K562 (cell line): ENCODE measurements around the gene LZTR1. TPM values are rescaled to one million over a fixed set of nuclear protein-coding genes. Genes with fewer than 3 reads are reported as not detected.

Experiments used
- ATAC-seq: fragments of 200-7000 bp; cut with Tn5 transposase; 3 replicates; pipeline ENCODE4 v1.9.1; 2020; ENCODE audit warnings: moderate library complexity
- BruUV-seq: library from RNA; stranded (reverse); fragments of 400-500 nt; replicated peaks from 2 replicates; lab custom pipeline; 2021; lab: Mats Ljungman, UMichigan
- CTCF ChIA-PET: fragments of 300-600 bp; formaldehyde crosslinking; extraction: SDS; loops from one replicate; lab custom pipeline; 2021; ENCODE audit warnings: low intra/inter-chr PET ratio; lab: Yijun Ruan, JAX
- POLR2A ChIA-PET: fragments of 300-600, 350-650 bp; sonication (Branson Sonifier 250); formaldehyde crosslinking; extraction: SDS; loops from one replicate; lab custom pipeline; 2021; ENCODE audit warnings: antibody characterized with exemption, inconsistent platforms; lab: Yijun Ruan, JAX
- DNase-seq, 4 experiments: peaks; one replicate each; pipeline versions ENCODE4 v3.0.0 to v3.0.0-alpha.2; 2011 to 2018; ENCODE audit warnings: low spot score in 3 of 4, mixed read lengths in 3 of 4; ENCODE audit errors: extremely low read depth in 1 of 4
- FAIRE-seq: peaks from 2 replicates; lab custom pipeline; 2011; peaks lifted over from hg19 to GRCh38; lab: Jason Lieb, UNC
- H2AFZ ChIP-seq: 2 replicates; pipeline ENCODE4 v1.6.0; 2011; ENCODE audit warnings: low read depth, low read length, control low read depth, inconsistent platforms
- H3K27ac ChIP-seq: fragments of 200-600 bp; 3 replicates; pipeline ENCODE4 v1.8.0; 2011; ENCODE audit warnings: low read depth, mild to moderate bottlenecking, control low read depth, inconsistent platforms, low read length, moderate library complexity, mixed read lengths; ENCODE audit errors: extremely low read depth
- H3K27me3 ChIP-seq, 2 experiments: fragments of 300-600 bp in 1 of 2; 2 replicates in 1 of 2; 3 replicates in 1 of 2; pipeline versions ENCODE4 v1.6.0 to v1.8.0; 2011; ENCODE audit warnings: inconsistent platforms in 2 of 2, low read length in 2 of 2, mild to moderate bottlenecking in 1 of 2, mixed read lengths in 1 of 2, moderate library complexity in 1 of 2; ENCODE audit not compliant: control insufficient read depth in 2 of 2, insufficient read depth in 2 of 2
- H3K36me3 ChIP-seq: fragments of 300-600 bp; 3 replicates; pipeline ENCODE4 v1.8.0; 2011; ENCODE audit warnings: mild to moderate bottlenecking, low read length, inconsistent platforms; ENCODE audit not compliant: control insufficient read depth, insufficient read depth
- H3K4me1 ChIP-seq, 2 experiments: fragments of 200-600 bp in 1 of 2; replicated peaks in 1 of 2; 2 replicates in 1 of 2; 3 replicates in 1 of 2; pipeline versions ENCODE4 v1.5.1 to v1.8.0; 2011; ENCODE audit warnings: inconsistent platforms in 2 of 2, low read length in 2 of 2, mild to moderate bottlenecking in 1 of 2, mixed read lengths in 1 of 2, moderate library complexity in 1 of 2; ENCODE audit not compliant: control insufficient read depth in 2 of 2, insufficient read depth in 2 of 2
- H3K4me2 ChIP-seq: 2 replicates; pipeline ENCODE4 v1.6.1; 2011; ENCODE audit warnings: low read length, control low read depth, inconsistent platforms, mixed read lengths; ENCODE audit not compliant: insufficient read depth
- H3K4me3 ChIP-seq: fragments of 200-600 bp; sonication (generic), shearing (Covaris generic); 2 replicates; pipeline ENCODE4 v1.5.1; 2016; ENCODE audit warnings: control low read depth, inconsistent platforms
- H3K79me2 ChIP-seq: fragments of 200-600 bp; 3 replicates; pipeline ENCODE4 v1.8.0; 2011; ENCODE audit warnings: low read length, inconsistent platforms; ENCODE audit not compliant: control insufficient read depth, insufficient read depth
- H3K9ac ChIP-seq, 2 experiments: 2 replicates each; pipeline versions ENCODE4 v1.6.0 to v1.6.1; 2011; ENCODE audit warnings: low read depth in 2 of 2, low read length in 2 of 2, control low read depth in 1 of 2, inconsistent platforms in 1 of 2, mild to moderate bottlenecking in 1 of 2, mixed read lengths in 1 of 2; ENCODE audit not compliant: insufficient read depth in 1 of 2
- H3K9me1 ChIP-seq: one replicate; pipeline ENCODE4 v1.6.0; 2011; ENCODE audit warnings: inconsistent platforms, mild to moderate bottlenecking, low read length, moderate library complexity; ENCODE audit not compliant: control insufficient read depth, insufficient read depth
- H3K9me3 ChIP-seq: replicated peaks from 2 replicates; pipeline ENCODE4 v1.5.1; 2011; ENCODE audit warnings: low read depth, low read length, inconsistent platforms; ENCODE audit not compliant: control insufficient read depth, insufficient read depth
- H4K20me1 ChIP-seq: replicated peaks from 2 replicates; pipeline ENCODE4 v1.6.1; 2011; ENCODE audit warnings: low read length, inconsistent platforms, mixed read lengths; ENCODE audit not compliant: control insufficient read depth, insufficient read depth
- GTF3C2 ChIP-seq: IDR thresholded peaks from 3 replicates; pipeline ENCODE4 v1.6.1; 2011; ENCODE audit warnings: borderline replicate concordance, mild to moderate bottlenecking, moderate library complexity; ENCODE audit not compliant: insufficient read length; ENCODE audit errors: extremely low read depth
- KDM5B ChIP-seq: fragments of 200-600 bp; sonication (generic); IDR thresholded peaks from 2 replicates; pipeline ENCODE4 v1.6.1; 2012; ENCODE audit warnings: low read depth, mild to moderate bottlenecking, moderate library complexity, low read length, control low read depth, inconsistent platforms; ENCODE audit not compliant: insufficient replicate concordance
- MLX ChIP-seq, 2 experiments: fragments of 450-650 bp in 1 of 2; sonication (generic) in 1 of 2; formaldehyde crosslinking; conservative IDR thresholded peaks; 2 replicates each; pipeline versions ENCODE4 v1.4.0 to v1.8.1; 2020 to 2022; ENCODE audit warnings: mild to moderate bottlenecking in 1 of 2, missing genetic modification reagents in 1 of 2
- NR4A1 ChIP-seq, 2 experiments: fragments of 250-450 bp in 1 of 2; fragments of 450-650 bp in 1 of 2; sonication (Bioruptor Pico) in 1 of 2; IDR thresholded peaks; 2 replicates each; pipeline versions ENCODE4 v1.4.0 to v1.6.1; 2016 to 2020; ENCODE audit warnings: mild to moderate bottlenecking in 2 of 2, missing compliant biosample characterization in 1 of 2, missing genetic modification characterization in 1 of 2, moderate library complexity in 1 of 2
- RCOR1 ChIP-seq, 2 experiments: IDR thresholded peaks; 2 replicates each; pipeline ENCODE4 v1.6.1; 2012; ENCODE audit warnings: low read depth in 2 of 2, low read length in 2 of 2, borderline replicate concordance in 1 of 2, improper control_type of control experiment in 1 of 2
- SREBF1 ChIP-seq: fragments of 150-350 bp; IDR thresholded peaks from 2 replicates; pipeline ENCODE4 v1.6.1; 2014; ENCODE audit warnings: antibody characterized with exemption, low read depth, low read length, borderline replicate concordance
- TCF15 ChIP-seq: fragments of 250-450 bp; sonication (Bioruptor Pico); IDR thresholded peaks from 2 replicates; pipeline ENCODE4 v1.8.0; 2022; ENCODE audit warnings: moderate library complexity, mild to moderate bottlenecking, inconsistent platforms
- TEAD4 ChIP-seq, 2 experiments: sonication (generic) in 1 of 2; formaldehyde crosslinking in 1 of 2; IDR thresholded peaks; 2 replicates each; pipeline versions ENCODE4 v1.6.1 to v1.8.0; 2012 to 2022; ENCODE audit warnings: borderline replicate concordance in 1 of 2, inconsistent platforms in 1 of 2, low read length in 1 of 2, mild to moderate bottlenecking in 1 of 2, missing genetic modification reagents in 1 of 2
- WHSC1 ChIP-seq: IDR thresholded peaks from one replicate; pipeline ENCODE4 v1.6.1; 2012; ENCODE audit warnings: low read length, control low read depth, inconsistent platforms
- ZBTB1 ChIP-seq: sonication (generic); formaldehyde crosslinking; IDR thresholded peaks from 2 replicates; pipeline ENCODE4 v1.8.1; 2023; ENCODE audit warnings: missing genetic modification reagents, low read depth, mild to moderate bottlenecking, borderline replicate concordance
- ZFP1 ChIP-seq: fragments of 450-650 bp; formaldehyde crosslinking; IDR thresholded peaks from 2 replicates; pipeline ENCODE4 v1.4.0; 2020; ENCODE audit warnings: mild to moderate bottlenecking, mixed read lengths
- ZFP30 ChIP-seq: fragments of 250-450 bp; sonication (Bioruptor Pico); IDR thresholded peaks from 2 replicates; pipeline ENCODE4 v1.8.0; 2022; ENCODE audit warnings: moderate library complexity, mild to moderate bottlenecking, inconsistent platforms, borderline replicate concordance
- ZNF133 ChIP-seq: fragments of 250-450 bp; sonication (Bioruptor Pico); IDR thresholded peaks from 2 replicates; pipeline ENCODE4 v1.4.0; 2020; ENCODE audit warnings: mild to moderate bottlenecking
- ZNF57 ChIP-seq: fragments of 450-650 bp; formaldehyde crosslinking; IDR thresholded peaks from 2 replicates; pipeline ENCODE4 v1.4.0; 2020; ENCODE audit warnings: mild to moderate bottlenecking, moderate library complexity
- WGBS: fragments of 100-300 bp; shearing (Covaris generic); methylation state at CpG from one replicate; pipeline ENCODE4 v1.1.6; 2016; ENCODE audit warnings: low coverage, mixed read lengths; ENCODE audit not compliant: insufficient coverage; ENCODE audit errors: missing lambda C conversion rate; 5-methylcytosine and 5-hydroxymethylcytosine counted together
- in situ Hi-C: fragments of 300-500 bp; cut with MboI; formaldehyde crosslinking; loops from 4 replicates; pipeline ENCODE4 v1.15.0; 2018; ENCODE audit warnings: inconsistent platforms, mixed read lengths
- intact Hi-C: fragments of 100-400 bp; cut with micrococcal nuclease; formaldehyde crosslinking; loops from 2 replicates; pipeline ENCODE4 v1.14.2; 2022
- polyA plus RNA-seq, 8 experiments: library from polyadenylated mRNA; depleted of rRNA in 4 of 8; stranded (reverse) in 5 of 8; unstranded in 3 of 8; fragments of >200 nt; fragmentation: Nextera tagmentation in 2 of 8; fragmentation: Illumina TruSeq in 1 of 8; extraction: Ambion mirVana in 2 of 8; extraction: Trizol in 1 of 8; gene quantifications; 2 replicates each; pipeline versions ENCODE4 v1.2.1 to v1.2.3, GENCODE V29; 2011 to 2014; ENCODE audit warnings: inconsistent platforms in 1 of 8, missing spikeins in 1 of 8
- total RNA-seq, 7 experiments: library from RNA; depleted of rRNA in 6 of 7; stranded (reverse); fragments of >200 nt in 6 of 7; fragmentation: Illumina TruSeq in 2 of 7; extraction: Trizol in 2 of 7; gene quantifications; 2 replicates each; pipeline versions ENCODE4 v1.2.1 to v1.2.3, GENCODE V29; 2011 to 2021; ENCODE audit warnings: low replicate concordance in 1 of 7

The LZTR1 gene
- total and polyA plus RNA-seq, 9 of the 15 experiments (the other 6 are each of a cell fraction or from before 2014, with no cell fraction given): 2.2 to 135 (median 63.0) TPM

- Histone ChIP-seq H3K27ac (no peak overlapping the region), H4K20me1 (peaks cover 35% of the 10 kb centered on the region; the same call in 1 of the 2 replicates), H2AFZ (no peak overlapping the region), H3K9me1 (no peaks in the 10 kb centered on the region), H3K9ac (peak overlapping the region in 1 of 2 experiments; percentile 93; a peak in 2 of 4 replicates), H3K4me1 (peaks cover 12 to 92% of the 10 kb centered on the region in 2 experiments), H3K36me3 (peaks cover 91% of the 10 kb centered on the region), H3K27me3 (no peaks in the 10 kb centered on the region), H3K9me3 (no peaks in the 10 kb centered on the region), H3K79me2 (peaks cover 27% of the 10 kb centered on the region), H3K4me2 (no peak overlapping the region), H3K4me3 (no peak overlapping the region)
- ATAC-seq: no peak
- in situ Hi-C loops: no loop called here
- no peak for DNase-seq
- ChIA-PET POLR2A (interaction anchor here (0.6 to 17.9 kb wide), 15 partner anchors 8 to 642 kb away, joined by 3 to 451 read pairs (median 5); partner anchors contain the start of genes AIFM3, LZTR1 and P2RX6), CTCF (no interaction called here)
- FAIRE-seq: no peak
- BruUV-seq: TSS peak; percentile 14
- 92% methylated on average over 27 of the region's 27 CpGs for WGBS
- intact Hi-C loops: no loop called here
- TF ChIP-seq ZNF133 (CRISPR knock-in tag) (peak; percentile 5; the same call in 1 of the 2 replicates), WHSC1 (no peak), TEAD4 (IDR thresholded peaks at IDR 0.05; ENCODE audit: low read length) (no peak), TEAD4 (CRISPR knock-in tag; IDR thresholded peaks at IDR 0.05; ENCODE audit: borderline replicate concordance) (no peak), NR4A1 (CRISPR knock-in tag; IDR thresholded peaks at IDR 0.05) (peak; percentile 9; the same call in 1 of the 2 replicates), NR4A1 (tag; IDR thresholded peaks at IDR 0.05) (no peak), TCF15 (0 out of 2 replicates have a peak, but pooled peaks have one; percentile 70), ZFP30 (CRISPR knock-in tag) (peak; percentile 33; the same call in 1 of the 2 replicates), ZFP1 (CRISPR knock-in tag) (peak; percentile 53), SREBF1 (0 out of 2 replicates have a peak, but pooled peaks have one; percentile 11), GTF3C2 (no peak), ZNF57 (CRISPR knock-in tag) (peak; percentile 11; the same call in 1 of the 2 replicates), MLX (CRISPR knock-in tag; conservative IDR thresholded peaks at IDR 0.05) (0 out of 4 replicates have a peak, but pooled peaks have one; percentile 6 to 86), KDM5B (peak; percentile 82), RCOR1 (IDR thresholded peaks at IDR 0.05; ENCODE audit: borderline replicate concordance in 1 of 2, low read depth in 2 of 2, low read length in 2 of 2) (0 out of 4 replicates have a peak, but pooled peaks of 1 of the 2 experiments have one; percentile 24), ZBTB1 (CRISPR knock-in tag) (no peak)
Measured at GRCh38 chr22:20996598-20997535, 14.8 kb downstream of the LZTR1 start.
